CD4-positive, alpha-beta T cell (primary cell): Measurements from ENCODE around the gene ZNF792. TPM values are rescaled to one million over a fixed set of nuclear protein-coding genes. Genes with fewer than 3 reads are reported as not detected.

ENCODE experiments used
- ATAC-seq: fragments of 200-7000 bp; cut with Tn5 transposase; one replicate; pipeline ENCODE4 v1.10.0; 2022; ENCODE audit warnings: mild to moderate bottlenecking; ENCODE audit not compliant: poor library complexity
- CTCF ChIA-PET: fragments of 350-600 bp; sonication (Branson Sonifier 250); formaldehyde crosslinking; loops from one replicate; lab custom pipeline; 2021; ENCODE audit warnings: antibody characterized with exemption, inconsistent platforms; lab: Charles Lee
- POLR2A ChIA-PET: fragments of 350-600 bp; sonication (Branson Sonifier 250); formaldehyde crosslinking; loops from one replicate; lab custom pipeline; 2021; ENCODE audit warnings: antibody characterized with exemption, inconsistent platforms; lab: Charles Lee
- DNase-seq, 14 experiments: peaks; one replicate each; pipeline ENCODE4 v3.0.0-alpha.2; 2013 to 2020; ENCODE audit warnings: mixed read lengths in 2 of 14
- H3K27ac ChIP-seq, 2 donors: one replicate each; pipeline versions ENCODE4 v1.5.1 to v1.7.0; 2013; ENCODE audit warnings: low read length in 2 of 2, low read depth in 1 of 2, mild to moderate bottlenecking in 1 of 2
- H3K27me3 ChIP-seq, 2 experiments: 1 replicate in 1 of 2; 2 replicates in 1 of 2; pipeline versions ENCODE4 v1.6.1 to v1.7.0; 2013; ENCODE audit warnings: low read length in 2 of 2, control low read depth in 1 of 2, mild to moderate bottlenecking in 1 of 2, moderate library complexity in 1 of 2; ENCODE audit not compliant: insufficient read depth in 2 of 2, control insufficient read depth in 1 of 2
- H3K36me3 ChIP-seq: one replicate; pipeline ENCODE4 v1.6.1; 2013; ENCODE audit warnings: low read length, control low read depth; ENCODE audit not compliant: insufficient read depth
- H3K4me1 ChIP-seq: one replicate; pipeline ENCODE4 v1.6.1; 2013; ENCODE audit warnings: low read length, control low read depth; ENCODE audit not compliant: insufficient read depth
- H3K4me3 ChIP-seq: one replicate; pipeline ENCODE4 v1.5.1; 2013; ENCODE audit warnings: mild to moderate bottlenecking, low read length, moderate library complexity
- H3K9me3 ChIP-seq, 2 experiments: 1 replicate in 1 of 2; 2 replicates in 1 of 2; pipeline versions ENCODE4 v1.6.1 to v1.7.0; 2013; ENCODE audit warnings: low read length in 2 of 2, mild to moderate bottlenecking in 2 of 2, control low read depth in 1 of 2, moderate library complexity in 1 of 2; ENCODE audit not compliant: control insufficient read depth in 1 of 2, insufficient read depth in 1 of 2
- H3K27ac Mint-ChIP-seq: one replicate; pipeline ENCODE4 v1.8.0; 2020; ENCODE audit warnings: mixed read lengths
- H3K27me3 Mint-ChIP-seq: one replicate; pipeline ENCODE4 v1.8.0; 2021; ENCODE audit warnings: mixed read lengths
- H3K36me3 Mint-ChIP-seq: one replicate; pipeline ENCODE4 v1.8.0; 2021; ENCODE audit warnings: low read depth, mixed read lengths
- H3K4me1 Mint-ChIP-seq: one replicate; pipeline ENCODE4 v1.8.0; 2021; ENCODE audit warnings: low read depth, mixed read lengths
- H3K4me3 Mint-ChIP-seq: one replicate; pipeline ENCODE4 v1.8.0; 2020; ENCODE audit warnings: mild to moderate bottlenecking, mixed read lengths
- H3K9me3 Mint-ChIP-seq: one replicate; pipeline ENCODE4 v1.8.0; 2020; ENCODE audit warnings: mixed read lengths
- CTCF ChIP-seq: fragments of 200-600 bp; IDR thresholded peaks from one replicate; pipeline ENCODE4 v1.8.0; 2022; ENCODE audit warnings: antibody characterized with exemption, mild to moderate bottlenecking
- intact Hi-C, 2 experiments: fragments of 100-400 bp; cut with DNase I in 1 of 2; cut with micrococcal nuclease in 1 of 2; formaldehyde crosslinking; loops; one replicate each; pipeline versions ENCODE4 v1.15.1 to v1.9.0; 2023 to 2025; cut with DNase I, micrococcal nuclease
- total RNA-seq, 174 experiments: library from RNA in 2 of 174; stranded (reverse) in 2 of 174; gene quantifications; one replicate each; pipeline ENCODE4 v1.2.3 and lab custom pipeline; 2021 to 2026

ZNF792 gene
- total RNA-seq, 2 experiments from 2014 or later, result 6.8 to 8.9 TPM

DNA sequence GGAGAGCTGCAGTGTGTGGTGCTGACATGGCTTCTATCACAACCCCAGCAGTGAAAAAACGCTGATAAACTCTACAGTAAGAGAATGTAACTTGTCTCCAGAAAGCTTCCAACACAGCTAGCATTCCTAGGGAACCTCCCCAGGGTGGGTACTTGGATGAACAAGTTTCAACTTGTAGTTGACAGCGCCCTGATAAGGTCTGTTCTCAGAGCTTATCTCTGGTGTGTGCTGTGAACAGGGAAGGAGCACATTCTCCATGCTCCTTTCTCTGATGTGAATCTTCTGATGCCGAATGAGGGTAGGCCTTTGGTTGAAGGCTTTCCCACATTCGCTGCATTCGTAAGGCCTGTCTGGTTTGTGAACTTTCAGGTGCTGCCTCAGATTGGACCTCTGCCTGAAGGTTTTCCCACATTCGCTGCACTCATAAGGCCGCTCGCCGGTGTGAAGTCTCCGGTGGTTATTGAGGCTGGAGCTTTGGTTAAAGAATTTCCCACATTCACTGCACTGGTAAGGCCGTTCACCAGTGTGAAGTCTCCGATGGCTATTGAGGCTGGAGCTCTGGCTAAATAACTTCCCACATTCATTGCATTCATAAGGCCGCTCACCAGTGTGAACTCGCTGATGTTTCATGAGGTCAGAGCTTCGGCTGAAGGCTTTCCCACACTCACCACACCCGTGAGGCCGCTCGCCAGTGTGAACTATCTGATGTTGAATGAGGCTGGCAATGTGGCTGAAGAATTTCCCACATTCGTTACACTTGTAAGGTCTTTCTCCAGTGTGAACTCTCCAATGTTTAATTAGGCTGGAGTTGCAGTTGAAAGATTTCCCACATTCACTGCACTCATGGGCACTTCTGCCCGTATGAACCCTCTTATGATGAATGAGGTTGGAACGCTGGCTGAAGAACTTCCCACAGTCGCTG is 5.9 kb downstream of the ZNF792 start:
- Histone ChIP-seq H3K27me3 (no peaks in the 10 kb centered on the region), H3K4me3 (no peak overlapping the region), H3K4me1 (peaks cover 25% of the 10 kb centered on the region), H3K9me3 (peaks cover 75 to 89% of the 10 kb centered on the region in 2 experiments), H3K27ac (no peak overlapping the region), H3K36me3 (peaks cover 51% of the 10 kb centered on the region)
- intact Hi-C loops, result no loop called here
- no peaks in the 10 kb centered on the region for H3K27me3 Mint-ChIP-seq
- H3K27ac Mint-ChIP-seq, result no peak overlapping the region
- H3K36me3 Mint-ChIP-seq, result peaks cover 99% of the 10 kb centered on the region
- no peak overlapping the region for H3K4me3 Mint-ChIP-seq
- ChIA-PET POLR2A (interaction anchor here (0.8 to 1.4 kb wide), 2 partner anchors 15 to 56 kb away, joined by 3 read pairs; no protein-coding TSS in a partner anchor), CTCF (no interaction called here)
- TF ChIP-seq CTCF, result no peak
- H3K4me1 Mint-ChIP-seq, result peaks cover 26% of the 10 kb centered on the region
- H3K9me3 Mint-ChIP-seq, result peaks cover 26% of the 10 kb centered on the region
- DNase-seq (no peak), ATAC-seq (no peak)

DNA sequence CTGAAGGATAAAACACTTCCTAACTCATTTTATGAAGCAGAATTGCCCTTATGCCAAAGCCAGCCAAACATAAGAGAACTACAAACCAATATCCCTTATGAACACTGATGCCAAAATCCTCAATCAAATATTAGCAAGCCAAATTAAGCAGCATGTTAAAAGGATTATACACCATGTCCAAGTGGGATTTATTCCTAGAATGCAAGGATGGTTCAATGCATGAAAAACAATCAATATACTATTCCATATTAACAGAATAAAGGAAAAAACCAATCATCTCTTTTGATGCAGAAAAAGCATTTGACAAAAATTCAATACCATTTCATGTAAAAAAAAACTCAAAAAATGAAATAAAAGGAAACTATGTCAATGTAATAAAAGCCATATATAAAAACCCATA is 10.9 kb downstream of the ZNF792 start:
- peaks cover 13% of the 10 kb centered on the region for H3K36me3 ChIP-seq
- no peaks in the 10 kb centered on the region for H3K4me1 ChIP-seq
- Mint-ChIP-seq H3K4me3 (no peak overlapping the region), H3K27ac (no peak overlapping the region), H3K9me3 (peaks cover 34% of the 10 kb centered on the region), H3K36me3 (peaks cover 98% of the 10 kb centered on the region), H3K27me3 (no peaks in the 10 kb centered on the region), H3K4me1 (no peaks in the 10 kb centered on the region)
- peaks cover 37 to 68% of the 10 kb centered on the region in 2 experiments for H3K9me3 ChIP-seq
- intact Hi-C loops, result no loop called here
- no peak for DNase-seq
- no peaks in the 10 kb centered on the region for H3K27me3 ChIP-seq
- no peak for ATAC-seq
- no peak overlapping the region for H3K4me3 ChIP-seq
- ChIA-PET POLR2A (no interaction called here), CTCF (no interaction called here)
- TF ChIP-seq CTCF, result no peak
- H3K27ac ChIP-seq, result no peak overlapping the region

DNA sequence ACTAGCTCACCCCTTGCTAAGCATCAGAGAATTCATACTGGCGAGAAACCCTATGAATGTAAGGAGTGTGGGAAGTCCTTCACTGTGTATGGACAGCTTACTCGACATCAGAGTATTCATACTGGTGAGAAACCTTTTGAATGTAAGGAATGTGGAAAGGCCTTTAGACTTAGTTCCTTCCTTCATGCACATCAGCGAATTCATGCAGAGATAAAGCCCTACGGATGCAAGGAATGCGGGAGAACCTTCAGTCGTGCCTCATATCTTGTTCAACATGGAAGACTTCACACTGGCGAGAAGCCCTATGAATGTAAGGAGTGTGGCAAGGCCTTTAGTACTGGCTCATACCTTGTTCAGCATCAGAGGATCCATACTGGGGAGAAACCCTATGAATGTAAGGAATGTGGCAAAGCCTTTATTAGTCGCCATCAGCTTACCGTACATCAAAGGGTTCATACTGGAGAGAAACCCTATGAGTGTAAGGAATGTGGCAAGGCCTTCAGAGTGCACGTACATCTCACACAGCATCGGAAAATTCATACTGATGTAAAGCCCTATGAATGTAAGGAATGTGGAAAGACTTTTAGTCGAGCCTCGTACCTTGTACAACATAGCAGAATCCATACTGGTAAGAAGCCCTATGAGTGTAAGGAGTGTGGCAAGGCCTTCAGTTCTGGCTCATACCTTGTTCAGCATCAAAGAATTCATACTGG is 20.0 kb downstream of the ZNF792 start:
- ATAC-seq, result no peak
- Histone ChIP-seq H3K9me3 (peaks cover 31 to 63% of the 10 kb centered on the region in 2 experiments), H3K4me3 (no peak overlapping the region), H3K4me1 (no peaks in the 10 kb centered on the region), H3K27me3 (no peaks in the 10 kb centered on the region), H3K36me3 (peaks cover 10% of the 10 kb centered on the region), H3K27ac (no peak overlapping the region)
- intact Hi-C loops, result no loop called here
- ChIA-PET POLR2A (no interaction called here), CTCF (no interaction called here)
- Mint-ChIP-seq H3K36me3 (peaks cover 89% of the 10 kb centered on the region), H3K9me3 (peaks cover 14% of the 10 kb centered on the region), H3K27ac (no peak overlapping the region), H3K4me3 (no peak overlapping the region), H3K27me3 (no peaks in the 10 kb centered on the region), H3K4me1 (no peaks in the 10 kb centered on the region)
- no peak for TF ChIP-seq CTCF
- DNase-seq, result no peak
